HEK293 (cell line): ENCODE measurements around the gene COPZ1.

Source experiments
- KLF16 ChIP-seq: fragments of 450-650 bp; formaldehyde crosslinking; IDR thresholded peaks from 2 replicates; pipeline ENCODE4 v1.5.1; 2017; ENCODE audit warnings: missing biosample characterization, missing genetic modification characterization
- ZNF558 ChIP-seq: fragments of 450-650 bp; formaldehyde crosslinking; IDR thresholded peaks from 2 replicates; pipeline ENCODE4 v1.5.1; 2016; ENCODE audit warnings: missing biosample characterization, missing genetic modification characterization

- TF ChIP-seq ZNF558 (tag by site-specific recombination) (no peak), KLF16 (tag by site-specific recombination) (no peak; the same call in 1 of the 2 replicates)
Observed at GRCh38 chr12:54370171-54370730, 45.3 kb downstream of the COPZ1 start.
